Measurements from ENCODE around the gene CAMSAP3.

The CAMSAP3 gene

DNA sequence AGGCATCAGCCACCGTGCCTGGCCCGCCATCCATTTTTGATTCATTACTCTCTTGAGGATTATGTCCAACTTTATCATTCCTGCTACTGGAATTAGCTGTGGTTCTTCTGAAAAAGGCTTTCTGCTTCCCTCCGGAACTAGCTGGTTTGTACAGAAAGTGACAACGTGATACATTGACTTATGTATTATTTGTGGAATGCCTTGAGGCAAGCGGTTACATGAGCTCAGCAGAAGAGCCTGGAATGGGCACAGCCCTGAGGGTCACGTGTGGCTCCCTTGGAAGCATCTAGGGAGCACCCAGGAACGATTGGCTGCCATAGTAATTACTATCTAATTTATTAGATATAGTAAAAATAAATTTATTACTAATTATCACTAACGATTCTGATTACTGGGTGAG, 58.7 kb downstream of the CAMSAP3 start:
- no peak for DNase-seq

DNA sequence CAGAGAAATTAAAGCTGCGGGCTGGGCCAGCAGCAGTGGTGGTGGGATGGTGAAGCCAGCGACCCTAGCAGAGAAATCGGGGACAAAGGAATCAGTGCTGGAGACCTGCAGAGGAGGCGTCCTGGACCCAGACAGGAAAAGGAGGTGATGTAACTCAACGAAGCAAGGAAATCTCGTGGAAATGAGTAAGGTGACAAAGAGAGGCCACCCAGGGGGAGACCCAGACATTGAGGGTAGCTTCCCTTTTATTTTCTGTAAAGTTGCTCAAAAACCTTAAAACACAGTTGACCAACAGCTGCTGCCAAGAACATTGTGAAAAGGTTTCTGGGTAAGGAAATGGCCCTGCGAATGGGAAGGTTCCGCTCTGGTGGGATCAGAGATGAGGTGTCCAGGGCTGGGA, 59.9 kb downstream of the CAMSAP3 start:
- no peak for DNase-seq

DNA sequence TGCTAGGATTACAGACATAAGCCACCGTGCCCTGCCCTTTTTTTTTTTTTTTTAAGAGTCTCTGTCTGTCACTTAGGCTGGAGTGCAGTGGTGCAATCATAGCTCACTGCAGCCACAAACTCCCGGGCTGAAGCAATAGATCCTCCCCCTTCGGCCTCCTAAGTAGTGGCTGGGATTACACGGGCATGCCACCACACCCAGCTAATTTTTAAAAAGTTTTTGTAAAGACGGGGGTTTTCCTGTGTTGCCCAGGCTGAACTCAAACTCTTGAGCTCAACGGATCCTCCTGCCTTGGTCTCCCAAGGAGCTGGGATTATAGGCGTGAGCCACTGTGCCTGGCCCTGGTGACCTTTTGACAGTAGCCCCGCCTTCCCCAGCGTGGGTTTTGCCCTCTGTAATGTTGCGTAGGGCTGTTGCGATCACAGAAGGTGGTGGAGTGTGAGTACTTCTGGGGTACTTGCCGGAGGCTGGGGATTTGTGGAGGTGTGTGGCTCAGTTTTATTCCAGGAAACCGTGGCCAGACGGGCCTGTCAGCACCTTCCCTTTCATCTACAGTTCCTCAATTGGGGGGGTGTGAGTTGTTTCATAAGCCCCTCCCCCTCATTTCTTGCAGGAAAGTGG, 61.6 kb downstream of the CAMSAP3 start:
- DNase-seq: no peak

DNA sequence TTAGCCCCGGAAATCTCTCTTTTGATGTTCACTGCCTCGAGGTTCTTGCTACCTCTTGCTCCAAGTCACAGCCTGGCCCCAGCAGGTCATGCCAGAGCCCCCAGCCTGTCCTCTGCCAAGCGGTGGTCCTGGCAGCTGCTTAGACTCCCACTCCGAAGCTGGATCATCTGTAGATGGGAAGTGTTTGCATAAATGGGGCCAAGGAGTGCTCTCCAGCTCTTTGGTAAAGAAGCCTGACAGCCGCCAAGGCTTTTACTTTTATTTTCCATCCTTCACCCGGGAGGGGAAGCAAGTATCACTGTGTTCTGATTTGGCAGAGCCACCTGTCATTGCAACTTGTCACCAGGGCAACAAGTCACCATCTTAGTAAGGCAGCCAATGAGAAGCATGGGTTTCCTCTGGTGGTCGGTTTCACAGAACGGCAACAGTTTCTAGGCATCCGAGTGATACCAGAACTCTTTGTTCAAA, 62.6 kb downstream of the CAMSAP3 start:
- DNase-seq: no peak

DNA sequence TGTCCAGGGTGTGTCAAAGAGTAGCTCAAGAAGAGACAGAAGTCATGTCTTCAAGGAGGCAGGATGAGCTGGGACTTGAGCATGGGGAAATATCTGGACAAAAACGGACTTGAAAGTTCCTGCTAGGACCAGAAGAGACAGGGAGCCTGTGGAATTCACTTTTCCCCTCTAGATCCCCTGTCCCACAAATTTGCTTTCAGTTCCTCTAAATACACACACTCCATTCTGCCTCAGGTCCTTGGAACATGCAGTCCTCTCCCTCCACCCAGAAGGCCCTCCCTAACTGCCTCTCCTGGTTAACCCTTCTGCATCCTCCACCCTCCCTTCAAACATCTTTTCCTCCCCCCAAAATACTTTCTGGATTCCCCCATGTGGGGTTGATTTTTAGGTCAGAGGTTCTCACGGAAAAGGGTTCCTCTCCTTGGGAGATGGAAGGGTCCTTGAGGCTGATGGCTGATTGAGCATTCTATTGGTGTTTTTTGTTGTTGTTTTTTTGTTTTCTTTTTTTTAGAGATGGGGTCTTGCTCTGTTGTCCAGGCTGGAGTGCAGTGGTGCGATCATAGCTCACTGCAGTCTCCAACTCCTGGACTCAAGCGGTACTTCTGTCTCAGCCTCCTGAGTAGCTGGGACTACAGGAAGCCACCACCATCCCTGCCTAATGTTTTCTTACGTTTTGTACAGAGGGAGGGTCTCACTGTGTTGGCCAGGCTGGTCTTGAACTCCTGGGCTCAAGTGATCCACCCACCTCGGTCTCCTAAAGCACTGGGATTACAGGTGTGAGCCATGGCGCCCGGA, 66.3 kb downstream of the CAMSAP3 start:
- no peak for DNase-seq

DNA sequence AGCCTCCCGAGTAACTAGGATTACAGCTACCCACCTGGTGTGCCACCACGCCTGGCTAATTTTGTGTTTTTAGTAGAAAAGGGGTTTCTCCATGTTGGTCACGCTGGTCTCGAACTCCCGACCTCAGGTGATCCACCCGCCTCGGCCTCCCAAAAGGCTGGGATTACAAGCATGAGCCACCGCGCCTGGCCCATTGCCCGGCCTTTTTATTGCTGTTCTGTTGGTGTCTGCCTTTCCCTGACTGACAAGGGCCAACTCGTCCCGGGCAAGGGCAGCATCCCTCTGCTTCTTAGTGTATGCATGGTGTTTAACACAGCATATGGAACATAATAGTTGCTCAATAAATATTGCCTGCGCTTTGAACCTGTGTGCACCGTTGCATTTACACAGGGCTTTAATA, 67.0 kb downstream of the CAMSAP3 start:
- no peak for DNase-seq

DNA sequence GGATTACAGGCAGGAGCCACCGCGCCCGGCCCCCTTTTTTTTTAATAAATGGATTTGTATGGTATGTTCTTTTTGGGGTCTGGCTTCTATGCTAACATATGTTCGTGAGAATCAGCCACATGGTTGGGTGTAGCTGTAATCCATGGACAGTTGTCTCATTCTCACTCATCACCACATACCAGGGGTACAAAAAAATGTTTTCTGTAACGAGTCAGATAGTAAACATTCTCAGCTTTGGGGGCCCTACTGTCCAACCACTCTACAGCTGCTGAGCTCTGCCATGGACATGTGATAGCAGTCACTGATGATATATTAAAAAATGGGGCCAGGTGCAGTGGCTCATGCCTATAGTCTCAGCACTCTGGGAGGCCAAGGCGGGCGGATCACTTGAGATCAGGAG, 68.0 kb downstream of the CAMSAP3 start:
- DNase-seq: no peak

DNA sequence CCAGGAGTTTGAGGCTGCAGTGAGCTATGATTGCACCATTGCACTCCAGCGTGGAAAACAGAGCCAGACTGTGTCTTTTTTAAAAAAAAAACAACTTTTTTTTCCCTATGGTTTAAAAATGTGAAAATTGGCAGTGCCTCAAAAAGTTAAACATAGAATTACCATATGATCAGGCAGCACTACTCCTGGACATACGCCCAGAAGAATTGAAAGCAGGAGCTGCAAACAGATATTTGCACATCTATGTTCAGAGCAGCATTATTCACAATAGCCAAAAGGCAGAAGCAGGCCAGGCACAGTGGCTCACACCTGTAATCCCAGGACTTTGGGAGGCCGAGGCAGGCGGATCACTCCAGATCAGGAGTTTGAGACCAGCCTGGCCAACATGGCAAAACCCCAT, 69.4 kb downstream of the CAMSAP3 start:
- DNase-seq: no peak
